H9 (cell line): ENCODE data around the gene SSX2IP. TPM values are rescaled to one million over a fixed set of nuclear protein-coding genes. Genes with fewer than 3 reads are reported as not detected.

Experiments used
- DNase-seq: peaks from one replicate; pipeline ENCODE4 v3.0.0-alpha.2; 2017
- H2AFZ ChIP-seq: one replicate; pipeline ENCODE4 v1.6.1; 2013; ENCODE audit warnings: mild to moderate bottlenecking, low read length, control low read depth, moderate library complexity
- H2AK5ac ChIP-seq: 2 replicates; pipeline ENCODE4 v1.6.1; 2013; ENCODE audit warnings: low read length, control low read depth, mixed read lengths; ENCODE audit not compliant: insufficient read length
- H2BK120ac ChIP-seq: one replicate; pipeline ENCODE4 v1.6.1; 2013; ENCODE audit warnings: low read depth, mild to moderate bottlenecking, low read length, control low read depth, inconsistent platforms; ENCODE audit not compliant: poor library complexity, severe bottlenecking
- H2BK12ac ChIP-seq: 2 replicates; pipeline ENCODE4 v1.6.1; 2013; ENCODE audit warnings: low read length, control low read depth, mixed read lengths, low read depth; ENCODE audit not compliant: insufficient read length
- H2BK15ac ChIP-seq: 2 replicates; pipeline ENCODE4 v1.6.1; 2013; ENCODE audit warnings: low read depth, low read length, control low read depth
- H2BK20ac ChIP-seq: one replicate; pipeline ENCODE4 v1.6.1; 2013; ENCODE audit warnings: low read depth, mild to moderate bottlenecking, low read length, control low read depth, inconsistent platforms; ENCODE audit not compliant: poor library complexity, severe bottlenecking
- H2BK5ac ChIP-seq: 2 replicates; pipeline ENCODE4 v1.6.1; 2013; ENCODE audit warnings: low read length, control low read depth, mixed read lengths; ENCODE audit not compliant: insufficient read length
- H3K14ac ChIP-seq: 2 replicates; pipeline ENCODE4 v1.6.1; 2013; ENCODE audit warnings: low read length, control low read depth; ENCODE audit not compliant: insufficient read depth
- H3K18ac ChIP-seq: 2 replicates; pipeline ENCODE4 v1.6.1; 2013; ENCODE audit warnings: low read depth, mild to moderate bottlenecking, mixed read lengths, low read length, control low read depth; ENCODE audit not compliant: insufficient read length
- H3K23ac ChIP-seq: 2 replicates; pipeline ENCODE4 v1.6.1; 2013; ENCODE audit warnings: low read length, control low read depth, mixed read lengths, low read depth; ENCODE audit not compliant: insufficient read length
- H3K23me2 ChIP-seq: 2 replicates; pipeline ENCODE4 v1.6.1; 2013; ENCODE audit warnings: low read depth, mild to moderate bottlenecking, mixed read lengths, low read length, control low read depth; ENCODE audit not compliant: insufficient read length, poor library complexity, severe bottlenecking
- H3K27ac ChIP-seq: 2 replicates; pipeline ENCODE4 v1.5.1; 2013; ENCODE audit warnings: low read length, control low read depth, mixed read lengths, low read depth; ENCODE audit not compliant: insufficient read length
- H3K27me3 ChIP-seq: 2 replicates; pipeline ENCODE4 v1.6.1; 2013; ENCODE audit warnings: low read length, control low read depth, inconsistent platforms; ENCODE audit not compliant: insufficient read depth
- H3K4ac ChIP-seq: 2 replicates; pipeline ENCODE4 v1.6.1; 2013; ENCODE audit warnings: low read depth, mild to moderate bottlenecking, control low read depth, inconsistent platforms, low read length, moderate library complexity
- H3K4me1 ChIP-seq: 2 replicates; pipeline ENCODE4 v1.6.1; 2013; ENCODE audit warnings: low read length, control low read depth, inconsistent platforms; ENCODE audit not compliant: insufficient read depth
- H3K4me2 ChIP-seq: 2 replicates; pipeline ENCODE4 v1.6.1; 2013; ENCODE audit warnings: low read length, control low read depth, mixed read lengths; ENCODE audit not compliant: insufficient read length, insufficient read depth
- H3K56ac ChIP-seq: 2 replicates; pipeline ENCODE4 v1.6.1; 2013; ENCODE audit warnings: low read depth, mild to moderate bottlenecking, mixed read lengths, low read length, control low read depth; ENCODE audit not compliant: insufficient read length
- H3K79me1 ChIP-seq: 2 replicates; pipeline ENCODE4 v1.6.1; 2013; ENCODE audit warnings: low read depth, mild to moderate bottlenecking, moderate library complexity, low read length, control low read depth, inconsistent platforms; ENCODE audit not compliant: insufficient read depth, poor library complexity, severe bottlenecking
- H3K79me2 ChIP-seq: 2 replicates; pipeline ENCODE4 v1.6.1; 2013; ENCODE audit warnings: low read length, control low read depth, inconsistent platforms; ENCODE audit not compliant: insufficient read depth
- H3K9ac ChIP-seq: 2 replicates; pipeline ENCODE4 v1.6.1; 2013; ENCODE audit warnings: low read length, control low read depth, mixed read lengths; ENCODE audit not compliant: insufficient read length; ENCODE audit errors: extremely low read depth
- H3K9me3 ChIP-seq: one replicate; pipeline ENCODE4 v1.6.1; 2013; ENCODE audit warnings: low read depth, low read length, inconsistent platforms; ENCODE audit not compliant: control insufficient read depth
- H3T11ph ChIP-seq: one replicate; pipeline ENCODE4 v1.6.1; 2013; ENCODE audit warnings: mild to moderate bottlenecking, low read length, control low read depth, inconsistent platforms
- H4K20me1 ChIP-seq: one replicate; pipeline ENCODE4 v1.6.1; 2013; ENCODE audit not compliant: control insufficient read depth, insufficient read length, insufficient read depth
- H4K5ac ChIP-seq: 2 replicates; pipeline ENCODE4 v1.6.1; 2013; ENCODE audit warnings: low read depth, mild to moderate bottlenecking, mixed read lengths, low read length, control low read depth; ENCODE audit not compliant: insufficient read length
- H4K8ac ChIP-seq: replicated peaks from 2 replicates; pipeline ENCODE4 v1.6.1; 2013; ENCODE audit warnings: low read length, control low read depth, mixed read lengths, low read depth; ENCODE audit not compliant: insufficient read length
- H4K91ac ChIP-seq: 2 replicates; pipeline ENCODE4 v1.6.1; 2013; ENCODE audit warnings: low read depth, mild to moderate bottlenecking, moderate library complexity, mixed read lengths, low read length, control low read depth; ENCODE audit not compliant: insufficient read length
- H3K27ac Mint-ChIP-seq, 3 experiments: 2 replicates in 2 of 3; 3 replicates in 1 of 3; pipeline ENCODE4 v1.8.0; 2020 to 2021; ENCODE audit warnings: mixed read lengths in 3 of 3, mild to moderate bottlenecking in 1 of 3, moderate library complexity in 1 of 3
- H3K27me3 Mint-ChIP-seq: 2 replicates; pipeline ENCODE4 v1.8.0; 2021; ENCODE audit warnings: low read depth, mild to moderate bottlenecking, moderate library complexity, mixed read lengths
- H3K36me3 Mint-ChIP-seq, 3 experiments: 2 replicates in 2 of 3; 3 replicates in 1 of 3; pipeline ENCODE4 v1.8.0; 2020 to 2021; ENCODE audit warnings: low read depth in 3 of 3, mixed read lengths in 3 of 3; ENCODE audit not compliant: insufficient read depth in 1 of 3
- H3K4me1 Mint-ChIP-seq, 2 experiments: 2 replicates each; pipeline ENCODE4 v1.8.0; 2020; ENCODE audit warnings: mixed read lengths in 2 of 2
- H3K4me3 Mint-ChIP-seq, 2 experiments: 2 replicates in 1 of 2; 3 replicates in 1 of 2; pipeline ENCODE4 v1.8.0; 2020 to 2021; ENCODE audit warnings: mild to moderate bottlenecking in 2 of 2, mixed read lengths in 2 of 2, moderate library complexity in 1 of 2
- H3K9me3 Mint-ChIP-seq, 2 experiments: 2 replicates in 1 of 2; 3 replicates in 1 of 2; pipeline ENCODE4 v1.8.0; 2020; ENCODE audit warnings: mild to moderate bottlenecking in 2 of 2, mixed read lengths in 2 of 2, moderate library complexity in 1 of 2
- CTCF ChIP-seq: fragments of 200-600 bp; sonication (generic); conservative IDR thresholded peaks from 3 replicates; pipeline ENCODE4 v1.8.0; 2021; ENCODE audit warnings: antibody characterized with exemption, mild to moderate bottlenecking
- WGBS: extraction: QIAGEN DNeasy Blood & Tissue Kit; methylation state at CpG from one replicate; pipeline ENCODE4 v1.1.7; 2013; ENCODE audit warnings: missing lambda C conversion rate, low lambda C conversion rate, mixed read lengths; ENCODE audit not compliant: insufficient read length; ENCODE audit errors: extremely low coverage; 5-methylcytosine and 5-hydroxymethylcytosine counted together
- total RNA-seq: library from RNA; stranded (reverse); gene quantifications from 2 replicates; pipeline ENCODE4 v1.2.1, GENCODE V29; 2021

The SSX2IP gene
- total RNA-seq, 1 experiment from 2014 or later, result 19.6 TPM

GRCh38 chr1:84621553-84621952, 68.7 kb downstream of the SSX2IP start:
- H3K18ac ChIP-seq, result no peak overlapping the region
- Mint-ChIP-seq H3K27me3 (no peaks in the 10 kb centered on the region; the same call in 1 of the 2 replicates), H3K4me3 (no peak overlapping the region), H3K9me3 (no peaks in the 10 kb centered on the region), H3K27ac (no peak overlapping the region), H3K4me1 (peaks cover 12 to 19% of the 10 kb centered on the region in 2 experiments), H3K36me3 (no peaks in the 10 kb centered on the region; a peak in 1 of 7 replicates)
- no peak overlapping the region for H3K23ac ChIP-seq
- H2AK5ac ChIP-seq, result no peak overlapping the region
- no peak overlapping the region for H4K5ac ChIP-seq
- no peak overlapping the region for H2BK20ac ChIP-seq
- H3K9ac ChIP-seq, result no peak overlapping the region
- no peaks in the 10 kb centered on the region for H3K79me1 ChIP-seq
- no peak overlapping the region for H3T11ph ChIP-seq
- H3K4me1 ChIP-seq, result no peaks in the 10 kb centered on the region
- no peaks in the 10 kb centered on the region for H4K20me1 ChIP-seq
- no peak overlapping the region for H3K27ac ChIP-seq
- no peak overlapping the region for H2BK5ac ChIP-seq
- H2BK15ac ChIP-seq, result no peak overlapping the region
- no peak overlapping the region for H3K56ac ChIP-seq
- H3K23me2 ChIP-seq, result peaks cover 4% of the 10 kb centered on the region
- H3K79me2 ChIP-seq, result no peaks in the 10 kb centered on the region
- H3K14ac ChIP-seq, result no peak overlapping the region
- H2BK120ac ChIP-seq, result no peak overlapping the region
- H3K27me3 ChIP-seq, result no peaks in the 10 kb centered on the region
- WGBS, result no CpG with 5 or more reads among the region's 14 CpGs
- no peak overlapping the region for H3K4ac ChIP-seq
- no peak overlapping the region for H4K8ac ChIP-seq
- DNase-seq, result no peak
- no peak for TF ChIP-seq CTCF
- no peak overlapping the region for H4K91ac ChIP-seq
- no peak overlapping the region for H3K4me2 ChIP-seq
- H3K9me3 ChIP-seq, result no peaks in the 10 kb centered on the region
- no peak overlapping the region for H2AFZ ChIP-seq
- H2BK12ac ChIP-seq, result no peak overlapping the region
